ENCODE results near the gene UCK2. TPM values are rescaled to one million over a fixed set of nuclear protein-coding genes. Genes with fewer than 3 reads are reported as not detected.

Gene UCK2
- total RNA-seq, 1 experiment from 2014 or later: 77.9 TPM

DNA sequence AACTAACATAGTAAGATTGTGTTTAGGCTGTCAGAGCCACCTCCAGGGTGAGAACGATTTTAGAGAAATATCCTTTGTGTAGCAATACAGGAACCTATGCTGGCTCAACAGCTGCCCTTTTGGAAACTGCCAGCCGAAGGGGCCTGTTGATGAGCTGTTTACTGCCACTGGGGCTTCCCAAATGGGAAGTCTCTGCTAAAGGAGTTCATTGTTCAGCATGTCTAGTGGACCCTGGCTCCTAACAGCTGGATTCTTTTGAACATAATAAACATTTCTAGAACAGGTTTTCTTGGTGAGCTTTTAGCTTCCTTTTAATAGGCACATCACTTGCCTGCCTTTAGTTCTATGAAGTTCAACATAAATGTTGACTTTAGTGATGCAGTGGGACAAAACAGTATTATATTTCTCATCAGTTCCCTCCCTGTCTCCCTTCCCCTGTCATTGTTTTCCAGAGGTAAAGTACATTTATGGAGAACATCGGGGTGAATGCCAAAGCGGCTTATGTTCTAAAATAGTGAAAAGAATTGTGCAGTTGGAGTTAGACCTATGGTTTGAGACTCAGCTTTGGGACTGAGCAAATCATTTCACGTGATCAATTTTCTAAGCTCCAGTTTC is 57.4 kb downstream of the UCK2 start:
- Histone ChIP-seq H3K27ac (ENCODE audit: insufficient read length, low read depth, low read length) (no peak overlapping the region), H3K79me1 (ENCODE audit: insufficient read depth, low read depth, low read length, poor library complexity, severe bottlenecking) (peaks cover 5% of the 10 kb centered on the region), H3K4me2 (ENCODE audit: insufficient read depth, insufficient read length, low read length) (no peak overlapping the region), H2AK5ac (ENCODE audit: insufficient read length, low read length) (no peak overlapping the region), H2BK120ac (ENCODE audit: low read depth, low read length, poor library complexity, severe bottlenecking) (no peak overlapping the region), H4K5ac (ENCODE audit: insufficient read length, low read depth, low read length) (no peak overlapping the region), H4K91ac (ENCODE audit: insufficient read length, low read depth, low read length) (no peak overlapping the region), H4K8ac (replicated peaks; ENCODE audit: insufficient read length, low read depth, low read length) (no peak overlapping the region), H4K20me1 (ENCODE audit: control insufficient read depth, insufficient read depth, insufficient read length) (no peaks in the 10 kb centered on the region), H3K18ac (ENCODE audit: insufficient read length, low read depth, low read length) (no peak overlapping the region), H3K4me1 (ENCODE audit: insufficient read depth, low read length) (peaks cover 7% of the 10 kb centered on the region; the same call in 1 of the 2 replicates), H3K4ac (ENCODE audit: low read depth, low read length) (no peak overlapping the region), H3K14ac (ENCODE audit: insufficient read depth, low read length) (no peak overlapping the region), H3K79me2 (ENCODE audit: insufficient read depth, low read length) (peaks cover 42% of the 10 kb centered on the region; the same call in 1 of the 2 replicates), H2BK20ac (ENCODE audit: low read depth, low read length, poor library complexity, severe bottlenecking) (no peak overlapping the region), H2BK12ac (ENCODE audit: insufficient read length, low read depth, low read length) (no peak overlapping the region), H3K9ac (ENCODE audit: extremely low read depth, insufficient read length, low read length) (no peak overlapping the region), H3K27me3 (ENCODE audit: insufficient read depth, low read length) (no peaks in the 10 kb centered on the region), H2AFZ (ENCODE audit: low read length) (no peak overlapping the region), H2BK5ac (ENCODE audit: insufficient read length, low read length) (no peak overlapping the region), H3K9me3 (ENCODE audit: control insufficient read depth, low read depth, low read length) (no peaks in the 10 kb centered on the region), H3K23me2 (ENCODE audit: insufficient read length, low read depth, low read length, poor library complexity, severe bottlenecking) (no peaks in the 10 kb centered on the region), H3K56ac (ENCODE audit: insufficient read length, low read depth, low read length) (no peak overlapping the region), H3K23ac (ENCODE audit: insufficient read length, low read depth, low read length) (no peak overlapping the region), H2BK15ac (ENCODE audit: low read depth, low read length) (no peak overlapping the region), H3T11ph (ENCODE audit: low read length) (no peak overlapping the region)
- TF ChIP-seq CTCF (conservative IDR thresholded peaks at IDR 0.05): no peak
- no peak for DNase-seq
- Mint-ChIP-seq H3K4me3 (no peak overlapping the region), H3K9me3 (no peaks in the 10 kb centered on the region), H3K27ac (peak overlapping the region in 2 of 3 experiments; percentile 11 to 50; a peak in 3 of 7 replicates), H3K36me3 (ENCODE audit: insufficient read depth in 1 of 3, low read depth in 3 of 3) (peaks cover 3 to 13% (median 8%) of the 10 kb centered on the region in 3 experiments; a peak in 4 of 7 replicates), H3K27me3 (ENCODE audit: low read depth) (no peaks in the 10 kb centered on the region), H3K4me1 (peaks cover 25 to 28% of the 10 kb centered on the region in 2 experiments)
- no CpG with 5 or more reads among the region's 5 CpGs for WGBS (ENCODE audit: extremely low coverage, insufficient read length, low lambda C conversion rate)
